ENCODE measurements around the gene COPS7A. TPM values are rescaled to one million over a fixed set of nuclear protein-coding genes. Genes with fewer than 3 reads are reported as not detected.

The COPS7A gene
- total RNA-seq, 1 experiment from 2014 or later, result 34.2 TPM

DNA sequence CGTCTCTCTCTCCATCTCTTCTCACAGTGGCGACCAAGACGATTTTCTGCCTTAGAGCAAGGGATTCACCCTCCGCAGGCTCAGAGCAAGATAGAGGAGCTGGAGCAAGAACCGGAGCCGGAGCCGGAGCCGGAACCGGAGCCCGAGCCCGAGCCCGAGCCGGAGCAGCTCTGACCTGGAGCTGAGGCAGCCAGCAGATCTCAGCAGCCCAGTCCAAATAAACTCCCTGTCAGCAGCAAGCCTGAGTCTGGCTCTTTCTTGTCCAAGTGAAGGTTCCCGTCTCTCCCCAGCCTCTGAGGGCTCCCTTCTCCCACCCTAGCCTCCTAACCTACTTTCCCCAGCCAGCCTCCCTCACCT is 54.3 kb downstream of the COPS7A start:
- no peak overlapping the region for H4K5ac ChIP-seq (ENCODE audit: insufficient read length, low read depth, low read length)
- Mint-ChIP-seq H3K27me3 (ENCODE audit: low read depth) (peaks cover 43% of the 10 kb centered on the region), H3K4me3 (peak overlapping the region; percentile 83 to 95), H3K9me3 (peaks cover 0 to 3% of the 10 kb centered on the region in 2 experiments; a peak in 2 of 5 replicates), H3K36me3 (ENCODE audit: insufficient read depth in 1 of 3, low read depth in 3 of 3) (peaks cover 4 to 23% (median 21%) of the 10 kb centered on the region in 3 experiments), H3K27ac (peak overlapping the region in 2 of 3 experiments; percentile 72 to 84; a peak in 5 of 7 replicates), H3K4me1 (peaks cover 38 to 41% of the 10 kb centered on the region in 2 experiments)
- H2BK12ac ChIP-seq (ENCODE audit: insufficient read length, low read depth, low read length), result no peak overlapping the region
- peak; percentile 74 for DNase-seq
- H2AK5ac ChIP-seq (ENCODE audit: insufficient read length, low read length), result no peak overlapping the region
- TF ChIP-seq, protein P1, sequence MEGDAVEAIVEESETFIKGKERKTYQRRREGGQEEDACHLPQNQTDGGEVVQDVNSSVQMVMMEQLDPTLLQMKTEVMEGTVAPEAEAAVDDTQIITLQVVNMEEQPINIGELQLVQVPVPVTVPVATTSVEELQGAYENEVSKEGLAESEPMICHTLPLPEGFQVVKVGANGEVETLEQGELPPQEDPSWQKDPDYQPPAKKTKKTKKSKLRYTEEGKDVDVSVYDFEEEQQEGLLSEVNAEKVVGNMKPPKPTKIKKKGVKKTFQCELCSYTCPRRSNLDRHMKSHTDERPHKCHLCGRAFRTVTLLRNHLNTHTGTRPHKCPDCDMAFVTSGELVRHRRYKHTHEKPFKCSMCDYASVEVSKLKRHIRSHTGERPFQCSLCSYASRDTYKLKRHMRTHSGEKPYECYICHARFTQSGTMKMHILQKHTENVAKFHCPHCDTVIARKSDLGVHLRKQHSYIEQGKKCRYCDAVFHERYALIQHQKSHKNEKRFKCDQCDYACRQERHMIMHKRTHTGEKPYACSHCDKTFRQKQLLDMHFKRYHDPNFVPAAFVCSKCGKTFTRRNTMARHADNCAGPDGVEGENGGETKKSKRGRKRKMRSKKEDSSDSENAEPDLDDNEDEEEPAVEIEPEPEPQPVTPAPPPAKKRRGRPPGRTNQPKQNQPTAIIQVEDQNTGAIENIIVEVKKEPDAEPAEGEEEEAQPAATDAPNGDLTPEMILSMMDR (conservative IDR thresholded peaks at IDR 0.05), result no peak
- H3K27me3 ChIP-seq (ENCODE audit: insufficient read depth, low read length), result peaks cover 5% of the 10 kb centered on the region; the same call in 1 of the 2 replicates
- no peak overlapping the region for H2BK15ac ChIP-seq (ENCODE audit: low read depth, low read length)
- no peak overlapping the region for H3K27ac ChIP-seq (ENCODE audit: insufficient read length, low read depth, low read length)
- H2BK120ac ChIP-seq (ENCODE audit: low read depth, low read length, poor library complexity, severe bottlenecking), result no peak overlapping the region
- no peak overlapping the region for H2AFZ ChIP-seq (ENCODE audit: low read length)
- H3K79me1 ChIP-seq (ENCODE audit: insufficient read depth, low read depth, low read length, poor library complexity, severe bottlenecking), result no peaks in the 10 kb centered on the region
- H2BK5ac ChIP-seq (ENCODE audit: insufficient read length, low read length), result no peak overlapping the region
- no peak overlapping the region for H3T11ph ChIP-seq (ENCODE audit: low read length)
- no peak overlapping the region for H4K8ac ChIP-seq (replicated peaks; ENCODE audit: insufficient read length, low read depth, low read length)
- H4K20me1 ChIP-seq (ENCODE audit: control insufficient read depth, insufficient read depth, insufficient read length), result no peaks in the 10 kb centered on the region
- H3K9ac ChIP-seq (ENCODE audit: extremely low read depth, insufficient read length, low read length), result peak overlapping the region; percentile 1
- no peak overlapping the region for H3K4ac ChIP-seq (ENCODE audit: low read depth, low read length)
- no peaks in the 10 kb centered on the region for H3K9me3 ChIP-seq (ENCODE audit: control insufficient read depth, low read depth, low read length)
- H3K18ac ChIP-seq (ENCODE audit: insufficient read length, low read depth, low read length), result no peak overlapping the region
- H2BK20ac ChIP-seq (ENCODE audit: low read depth, low read length, poor library complexity, severe bottlenecking), result no peak overlapping the region
- no peaks in the 10 kb centered on the region for H3K79me2 ChIP-seq (ENCODE audit: insufficient read depth, low read length)
- no peak overlapping the region for H4K91ac ChIP-seq (ENCODE audit: insufficient read length, low read depth, low read length)
- H3K14ac ChIP-seq (ENCODE audit: insufficient read depth, low read length), result no peak overlapping the region
- no peaks in the 10 kb centered on the region; the same call in 1 of the 2 replicates for H3K4me1 ChIP-seq (ENCODE audit: insufficient read depth, low read length)
- H3K56ac ChIP-seq (ENCODE audit: insufficient read length, low read depth, low read length), result no peak overlapping the region
- no peak overlapping the region for H3K23ac ChIP-seq (ENCODE audit: insufficient read length, low read depth, low read length)
- H3K23me2 ChIP-seq (ENCODE audit: insufficient read length, low read depth, low read length, poor library complexity, severe bottlenecking), result peaks cover 18% of the 10 kb centered on the region
- peak overlapping the region; percentile 84 for H3K4me2 ChIP-seq (ENCODE audit: insufficient read depth, insufficient read length, low read length)
- WGBS (ENCODE audit: extremely low coverage, insufficient read length, low lambda C conversion rate), result no CpG with 5 or more reads among the region's 14 CpGs
